ENCODE measurements around the gene FAU.
"Not testable (repeated sequence)": the region's sequence is repeated elsewhere in the genome, so short reads cannot be mapped to it uniquely, and the experiment has no call there.

The FAU gene

DNA sequence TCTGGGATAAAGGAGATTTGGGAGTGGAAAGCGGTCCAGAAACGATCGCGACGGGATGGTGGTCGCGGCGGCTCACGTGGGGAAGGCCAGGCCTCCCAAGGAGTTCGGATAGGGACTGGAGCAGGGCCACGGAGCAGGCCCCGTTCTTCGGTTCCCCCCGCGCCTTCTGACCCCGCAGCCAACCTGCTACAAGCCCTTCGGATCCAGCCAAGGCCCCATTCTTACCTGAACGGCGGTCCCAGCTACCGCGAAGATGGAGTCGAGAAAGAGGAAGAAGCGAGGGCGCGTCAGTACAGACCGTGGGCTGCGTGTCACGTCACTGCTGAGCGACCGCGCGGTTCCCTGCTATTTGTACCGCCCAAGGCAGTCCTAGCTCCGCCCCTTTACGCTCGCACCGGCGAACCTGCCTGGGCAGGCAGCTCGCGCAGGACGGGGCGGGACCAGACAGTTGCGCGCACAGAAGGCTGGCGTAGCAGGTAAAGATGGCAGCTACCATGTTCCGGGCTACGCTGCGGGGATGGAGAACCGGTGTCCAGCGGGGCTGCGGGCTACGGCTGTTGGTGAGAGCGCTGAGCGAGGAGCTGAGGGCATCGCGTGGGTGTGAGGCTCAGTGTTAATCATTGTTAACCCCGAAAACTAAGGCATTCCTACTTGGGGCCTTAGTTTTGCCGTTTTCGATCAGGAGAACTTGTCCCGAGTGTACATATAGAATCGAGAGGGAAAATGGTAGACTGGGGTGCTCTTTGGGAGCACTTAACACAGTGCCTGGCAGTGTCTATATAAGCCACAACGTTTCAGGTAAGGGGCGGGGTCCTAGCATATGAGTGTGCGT lies at the start of gene FAU, which contains the start of gene MRPL49:
Gene FAU (minus strand): TSS at position 270 of the 832 bp plus-strand sequence. CDS start 321 bp downstream, outside the sequence.
Gene MRPL49 (plus strand): TSS at position 457 of the 832 bp plus-strand sequence. CDS start 26 bp downstream, at position 483.
- peak; percentile 98 for DNase-seq (ENCODE audit: low spot score)

GRCh38 chr11:65170058-65170534 lies 48.2 kb upstream of the FAU start, which contains the start of gene SPDYC:
TSS of gene SPDYC (plus strand) at chr11:65170233. CDS start at chr11:65171358, 1,125 bp downstream.
- no peak for DNase-seq (ENCODE audit: low spot score)

DNA sequence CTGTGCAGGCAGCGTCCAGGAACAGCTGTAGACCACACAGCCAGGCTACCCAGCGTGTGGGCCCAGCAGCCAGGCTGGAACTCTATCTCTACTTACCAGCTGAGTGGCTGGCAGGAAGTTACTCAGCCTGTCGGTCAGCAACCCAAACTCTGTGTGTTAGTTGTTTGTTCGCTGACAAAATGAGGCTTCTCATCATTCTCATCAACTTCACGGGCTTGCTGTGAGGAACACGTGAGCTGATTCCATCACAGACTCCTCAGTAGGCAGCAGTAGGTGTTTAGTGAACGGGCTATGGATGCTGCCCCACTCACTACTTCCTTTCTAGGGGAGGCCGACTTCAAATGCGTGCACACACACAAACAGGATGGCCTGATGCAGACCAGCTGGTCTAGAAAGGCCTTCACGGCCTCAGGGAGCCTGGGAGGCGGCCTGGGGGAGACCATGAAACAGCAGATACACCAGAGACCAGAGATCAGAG lies 47.3 kb upstream of the FAU start:
- DNase-seq (ENCODE audit: low spot score) = peak; percentile 28

GRCh38 chr11:65167656-65168055 lies 45.7 kb upstream of the FAU start:
- DNase-seq (ENCODE audit: low spot score) = no peak

GRCh38 chr11:65166893-65167292 lies 45.0 kb upstream of the FAU start:
- DNase-seq (ENCODE audit: low spot score) = no peak

- no peak for DNase-seq (ENCODE audit: low spot score)
Measured at GRCh38 chr11:65165410-65166317, 43.7 kb upstream of the FAU start.

- DNase-seq (ENCODE audit: low spot score) = no peak
Measured at GRCh38 chr11:65163684-65164083, 41.8 kb upstream of the FAU start.

- no peak for DNase-seq (ENCODE audit: low spot score)
Measured at GRCh38 chr11:65160643-65161042, 38.7 kb upstream of the FAU start.

DNA sequence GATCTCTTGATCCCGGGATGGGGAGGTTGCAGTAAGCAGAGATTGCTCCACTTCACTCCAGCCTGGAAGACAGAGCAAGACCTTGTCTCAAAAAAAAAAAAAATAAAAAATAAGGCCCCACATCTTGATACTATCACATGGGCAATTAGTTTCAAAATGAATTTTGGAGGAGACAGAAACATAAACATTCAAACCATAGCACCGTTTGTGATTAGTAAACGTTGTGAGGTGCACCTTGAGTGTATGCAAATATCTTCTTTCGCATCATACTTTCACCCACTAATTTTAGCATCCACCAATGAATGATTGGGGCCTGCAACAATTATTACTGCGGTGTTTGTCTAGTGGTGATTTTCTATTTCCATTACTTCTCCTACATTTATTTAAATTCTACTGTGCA lies 37.1 kb upstream of the FAU start:
- DNase-seq (ENCODE audit: low spot score) = peak; percentile 28

DNA sequence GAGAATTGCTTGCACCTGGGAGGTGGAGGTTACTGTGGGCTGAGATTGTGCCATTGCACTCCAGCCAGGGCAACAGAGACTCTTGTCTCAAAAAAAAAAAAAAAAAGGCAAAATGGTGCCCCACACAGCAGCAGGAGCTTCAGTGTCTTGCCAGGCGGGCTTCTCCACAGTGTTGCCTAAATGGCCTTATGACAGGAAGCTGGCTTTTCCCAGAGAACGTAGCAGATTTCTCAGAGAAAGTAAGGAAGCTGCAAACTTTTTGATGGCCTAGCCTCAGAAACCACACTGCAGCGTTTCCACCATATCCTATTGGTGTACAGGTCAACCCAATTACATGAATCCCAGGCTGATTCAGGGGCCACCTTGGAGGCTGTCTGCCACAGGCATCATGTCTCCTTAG lies 35.4 kb upstream of the FAU start:
- DNase-seq (ENCODE audit: low spot score) = no peak

GRCh38 chr11:65156926-65157325 lies 35.0 kb upstream of the FAU start:
- no peak for DNase-seq (ENCODE audit: low spot score)

GRCh38 chr11:65156256-65156655 lies 34.3 kb upstream of the FAU start:
- DNase-seq (ENCODE audit: low spot score) = no peak

- no peak for DNase-seq (ENCODE audit: low spot score)
Measured at GRCh38 chr11:65152122-65152521, 30.2 kb upstream of the FAU start.

DNA sequence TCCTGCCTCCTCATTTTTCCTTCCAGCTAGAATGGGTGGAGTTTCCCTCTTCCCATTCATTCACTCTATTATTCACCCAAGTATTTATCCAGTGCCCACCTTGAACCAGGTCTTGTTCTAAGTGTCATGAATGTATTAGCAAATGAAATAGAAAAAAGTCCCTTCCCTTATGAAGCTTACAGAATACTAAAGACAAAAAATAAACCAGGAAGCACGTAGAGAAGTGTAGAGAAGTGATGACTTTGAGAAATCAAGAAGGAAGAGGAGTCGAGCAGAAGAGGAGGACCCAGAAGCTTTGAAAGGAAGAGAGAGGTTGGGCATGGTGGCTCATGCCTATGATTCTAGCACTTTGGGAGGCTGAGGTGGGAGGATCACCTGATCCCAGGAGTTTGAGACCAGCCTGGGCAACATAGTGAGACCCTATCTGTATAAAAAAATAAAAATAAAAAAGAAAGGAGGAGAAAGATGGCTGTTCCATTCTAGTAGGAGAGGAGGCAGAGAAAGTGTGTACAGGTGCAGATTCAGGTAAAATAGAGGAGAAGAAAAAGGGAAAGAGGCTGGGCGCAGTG lies 29.5 kb upstream of the FAU start:
- no peak for DNase-seq (ENCODE audit: low spot score)

DNA sequence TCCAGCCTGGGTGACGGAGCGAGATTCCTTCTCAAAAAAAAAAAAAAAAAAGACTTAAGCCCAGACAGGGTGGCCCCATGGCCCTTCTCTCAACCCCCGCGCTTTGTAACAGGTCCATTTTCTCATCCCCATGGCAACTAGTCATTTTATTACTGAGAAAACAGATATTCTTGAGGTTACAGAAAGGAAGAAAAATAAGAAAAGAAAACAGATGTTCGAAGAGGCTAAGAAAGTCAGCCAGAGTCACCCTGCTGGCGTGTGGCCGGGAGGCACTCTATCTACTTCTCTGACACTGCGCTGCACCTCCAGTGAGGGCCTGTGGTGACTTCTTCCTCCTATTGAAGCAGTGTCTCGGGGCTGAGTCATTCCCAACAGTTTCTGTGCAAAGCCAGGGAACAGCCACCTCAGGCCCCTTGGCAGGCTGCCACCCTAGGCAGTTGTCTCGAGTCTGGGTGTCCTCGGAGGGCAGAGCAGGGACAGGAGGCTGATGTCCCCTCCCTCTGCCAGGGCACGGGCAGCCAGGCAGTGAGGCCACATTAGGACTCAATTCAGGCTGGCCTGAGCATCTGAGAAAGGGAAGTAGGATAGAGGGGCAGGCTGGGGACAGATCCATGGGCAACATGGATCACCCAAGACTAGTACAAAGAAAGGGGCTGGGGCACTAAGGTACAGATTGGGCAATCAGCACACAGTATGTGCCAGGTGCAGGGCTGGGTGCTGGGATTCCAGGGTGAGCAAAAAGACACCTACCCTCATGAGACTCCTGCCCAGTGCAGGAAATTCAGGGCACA lies 28.8 kb upstream of the FAU start:
- DNase-seq (ENCODE audit: low spot score) = no peak

DNA sequence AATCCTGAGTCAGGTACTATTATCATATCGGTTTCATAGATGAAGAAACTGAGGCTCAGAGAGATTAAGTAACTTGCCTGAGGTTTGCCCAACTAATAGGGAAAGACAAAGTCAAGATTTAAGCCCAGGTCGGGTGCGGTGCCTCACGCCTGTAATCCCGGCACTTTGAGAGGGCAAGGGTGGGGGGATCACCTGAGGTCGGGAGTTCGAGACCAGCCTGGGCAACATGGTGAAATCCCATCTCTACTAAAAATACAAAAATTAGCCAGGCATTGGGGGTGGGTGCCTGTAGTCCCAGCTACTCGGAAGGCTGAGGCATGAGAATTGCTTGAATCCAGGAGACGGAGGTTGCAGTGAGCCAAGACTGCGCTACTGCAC lies 28.2 kb upstream of the FAU start:
- not testable (repeated sequence) for DNase-seq (ENCODE audit: low spot score)

DNA sequence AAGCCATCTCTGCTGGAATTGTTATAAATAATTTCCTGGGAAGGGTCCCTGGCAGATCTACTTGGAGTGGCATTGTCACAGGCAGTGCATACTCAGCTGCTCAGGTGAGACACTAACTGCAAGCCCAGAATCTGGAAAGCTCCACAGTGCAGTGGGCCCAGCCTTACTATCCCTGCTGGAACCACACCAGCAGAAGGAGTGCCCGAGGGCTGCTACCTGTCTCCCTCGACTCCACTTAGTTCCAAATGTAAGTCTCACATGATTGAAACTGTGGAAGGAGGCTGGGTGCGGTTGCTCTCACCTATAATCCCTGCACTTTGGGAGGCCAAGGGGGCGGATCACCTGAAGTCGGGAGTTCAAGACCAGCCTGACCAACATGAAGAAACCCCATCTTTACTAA lies 26.7 kb upstream of the FAU start:
- no peak for DNase-seq (ENCODE audit: low spot score)

DNA sequence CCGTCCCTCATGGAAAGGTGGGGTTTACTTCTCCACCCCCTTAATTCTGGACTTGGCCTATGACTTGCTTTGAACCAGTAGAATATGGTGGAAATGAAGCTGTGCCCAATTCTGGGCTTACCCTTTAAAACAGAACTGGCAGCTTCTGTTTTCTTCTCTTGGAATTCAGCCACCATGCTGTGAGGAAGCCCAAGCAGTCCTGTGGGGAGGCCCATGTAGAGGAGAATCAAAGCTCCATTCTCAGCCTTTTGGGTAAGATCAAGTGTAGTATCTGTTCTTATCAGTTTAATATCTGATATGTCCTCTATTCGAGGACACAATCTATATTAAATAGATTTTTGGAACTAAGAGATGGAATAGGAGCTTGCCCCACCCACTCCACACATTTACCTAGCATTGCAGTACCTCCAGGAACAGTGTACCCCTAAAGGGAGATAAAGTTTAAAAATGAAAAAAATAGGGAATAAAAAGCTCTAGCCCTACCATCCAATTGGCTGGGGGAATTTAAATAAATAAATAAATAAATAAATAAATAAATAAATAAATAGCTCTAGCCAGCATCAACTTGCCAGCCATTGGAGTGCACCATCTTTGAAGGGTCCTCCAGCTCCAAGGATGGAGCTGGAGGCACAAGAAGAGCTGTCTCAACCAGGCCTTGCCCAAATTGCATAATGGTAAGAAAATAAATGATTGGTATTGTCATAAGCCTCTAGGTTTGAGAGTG lies 25.6 kb upstream of the FAU start:
- no peak for DNase-seq (ENCODE audit: low spot score)

DNA sequence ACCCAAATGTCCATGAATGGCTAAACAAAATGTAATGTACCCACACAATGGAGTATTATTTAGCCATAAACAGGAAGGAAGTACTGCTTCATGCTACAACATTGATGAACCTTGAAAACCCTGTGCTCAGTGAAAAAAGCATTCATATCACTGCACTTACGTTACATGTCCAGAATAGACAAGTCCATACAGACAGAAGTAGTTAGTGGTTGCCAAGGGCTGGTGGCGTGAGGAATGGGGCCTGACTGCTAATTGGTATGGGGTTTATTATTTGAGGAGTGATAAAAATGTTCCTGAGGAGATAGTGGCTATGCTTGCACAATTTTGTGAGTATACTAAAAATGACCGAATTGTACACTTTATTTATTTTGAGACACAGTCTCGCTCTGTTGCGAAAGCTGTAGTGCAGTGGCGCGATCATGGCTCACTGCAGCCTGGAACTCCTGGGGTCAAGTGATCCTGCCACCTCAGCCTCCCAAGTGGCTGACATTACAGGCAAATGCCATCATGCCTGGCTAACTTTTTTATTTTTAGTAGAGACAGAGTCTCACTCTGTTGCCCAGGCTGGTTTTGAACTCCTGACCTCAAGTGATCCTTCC lies 20.1 kb upstream of the FAU start:
- DNase-seq (ENCODE audit: low spot score) = no peak

GRCh38 chr11:65136515-65137096 lies 14.7 kb upstream of the FAU start:
- no peak for DNase-seq (ENCODE audit: low spot score)
